Activated CD8-positive, alpha-beta T cell treated with anti-CD3 and anti-CD28 coated beads, Interleukin-2, amount 10 ng/mL, durations not matched to agents 7 days and 5 days (primary cell): Measurements from ENCODE around the gene SRC. TPM values are rescaled to one million over a fixed set of nuclear protein-coding genes. Genes with fewer than 3 reads are reported as not detected.
A peak's percentile ranks its signal among the peaks of the same experiment; 100 is the strongest.

ENCODE experiments used
- ATAC-seq: fragments of 150-1000 bp; cut with Tn5 transposase; one replicate; pipeline ENCODE4 v1.10.0; 2021; ENCODE audit warnings: moderate library complexity
- CTCF ChIA-PET: fragments of 350-600 bp; sonication (Branson Sonifier 250); formaldehyde crosslinking; loops from one replicate; lab custom pipeline; 2021; ENCODE audit warnings: antibody characterized with exemption; lab: Charles Lee
- POLR2A ChIA-PET: fragments of 350-600 bp; sonication (Branson Sonifier 250); formaldehyde crosslinking; loops from one replicate; lab custom pipeline; 2021; ENCODE audit warnings: antibody characterized with exemption; lab: Charles Lee
- DNase-seq: peaks from one replicate; pipeline ENCODE4 v3.0.0-alpha.2; 2020
- H3K27ac Mint-ChIP-seq: one replicate; pipeline ENCODE4 v1.8.0; 2021; ENCODE audit warnings: mild to moderate bottlenecking, mixed read lengths
- H3K27me3 Mint-ChIP-seq: one replicate; pipeline ENCODE4 v1.8.0; 2021; ENCODE audit warnings: low read depth, mixed read lengths
- H3K36me3 Mint-ChIP-seq: one replicate; pipeline ENCODE4 v1.8.0; 2021; ENCODE audit warnings: low read depth, mixed read lengths
- H3K4me1 Mint-ChIP-seq: one replicate; pipeline ENCODE4 v1.8.0; 2021; ENCODE audit warnings: low read depth, mixed read lengths
- H3K4me3 Mint-ChIP-seq: one replicate; pipeline ENCODE4 v1.8.0; 2021; ENCODE audit warnings: mild to moderate bottlenecking, mixed read lengths
- H3K9me3 Mint-ChIP-seq: one replicate; pipeline ENCODE4 v1.8.0; 2022; ENCODE audit warnings: mixed read lengths; ENCODE audit not compliant: insufficient read depth
- total RNA-seq, 2 experiments: library from RNA; stranded (reverse); gene quantifications; one replicate each; pipeline ENCODE4 v1.2.3, GENCODE V29; 2021

The SRC gene
- total RNA-seq, 2 experiments from 2014 or later = 3.2 to 6.5 TPM

DNA sequence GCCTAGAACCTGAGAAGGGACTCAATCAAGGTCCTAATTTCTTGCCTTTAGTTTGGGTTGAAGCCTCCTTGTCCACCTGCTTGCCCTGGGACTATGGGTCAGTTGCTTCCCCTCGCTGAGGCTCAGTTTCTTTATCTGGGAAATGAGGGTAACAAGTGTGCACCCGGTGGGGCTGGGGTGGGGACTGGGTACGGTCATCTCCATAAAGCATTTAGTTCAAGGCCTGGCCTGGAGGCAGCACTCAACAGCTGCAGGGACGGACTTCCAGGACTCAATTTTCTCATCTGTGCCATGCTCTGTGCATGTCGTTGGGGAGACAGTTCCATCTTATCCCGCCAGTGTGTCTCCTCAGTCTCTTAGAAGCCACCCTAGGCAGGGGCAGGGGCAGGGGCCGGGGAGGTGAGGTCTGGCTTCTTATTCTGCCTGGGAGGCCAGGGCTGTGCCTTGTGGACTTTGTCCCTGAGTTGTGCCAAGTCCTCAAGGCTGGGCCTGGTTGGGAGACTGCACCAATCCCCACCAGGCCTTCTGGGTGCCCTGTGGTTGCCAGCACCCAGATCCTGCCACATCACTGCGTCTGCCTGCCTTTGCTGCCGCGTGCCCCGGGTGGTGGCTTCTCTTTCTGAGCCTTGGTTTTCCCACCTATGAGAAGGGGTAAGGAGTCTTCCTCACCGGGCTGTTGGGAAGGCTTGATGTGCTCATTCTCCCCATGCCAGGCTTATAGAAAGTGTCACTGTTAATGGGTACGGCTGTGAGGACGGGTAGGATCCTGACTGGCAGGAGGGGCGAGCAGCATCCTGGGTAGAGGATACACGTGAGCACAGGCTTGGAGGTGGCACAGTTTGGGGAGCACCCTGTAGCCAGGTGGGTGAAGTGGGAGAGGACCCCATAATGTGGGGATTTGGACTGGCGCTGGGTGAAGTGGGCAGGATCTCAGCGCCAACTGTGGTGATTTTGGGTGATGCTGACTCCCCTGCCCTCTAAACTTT, 8.6 kb downstream of the SRC start:
- Mint-ChIP-seq H3K36me3 (no peaks in the 10 kb centered on the region), H3K4me3 (no peak overlapping the region), H3K9me3 (no peaks in the 10 kb centered on the region), H3K27me3 (no peaks in the 10 kb centered on the region), H3K4me1 (peaks cover 3% of the 10 kb centered on the region), H3K27ac (peak overlapping the region; percentile 50)
- ATAC-seq (no peak), DNase-seq (no peak)
- ChIA-PET POLR2A (interaction anchor here (1.2 kb wide), 1 partner anchor 9 kb away, joined by 3 read pairs; the partner anchor contains the start of gene SRC), CTCF (interaction anchor here (2.0 kb wide), 1 partner anchor 11 kb away, joined by 5 read pairs; no protein-coding TSS in a partner anchor)

- Mint-ChIP-seq H3K27ac (no peak overlapping the region), H3K4me1 (peaks cover 3% of the 10 kb centered on the region), H3K9me3 (no peaks in the 10 kb centered on the region), H3K36me3 (no peaks in the 10 kb centered on the region), H3K27me3 (no peaks in the 10 kb centered on the region), H3K4me3 (no peak overlapping the region)
- DNase-seq (no peak), ATAC-seq (no peak)
- CTCF ChIA-PET = interaction anchor here (2.0 kb wide), 1 partner anchor 12 kb away, joined by 5 read pairs; no protein-coding TSS in a partner anchor
- POLR2A ChIA-PET = interaction anchor here (0.7 to 1.2 kb wide), 2 partner anchors 10 to 164 kb away, joined by 3 read pairs; partner anchors contain the start of gene SRC
These were observed 9.6 kb downstream of the SRC start for GRCh38 chr20:37355252-37356180.

GRCh38 chr20:37356387-37356786, 10.4 kb downstream of the SRC start:
- H3K4me1 Mint-ChIP-seq = peaks cover 3% of the 10 kb centered on the region
- no peaks in the 10 kb centered on the region for H3K36me3 Mint-ChIP-seq
- ATAC-seq (no peak), DNase-seq (no peak)
- POLR2A ChIA-PET = interaction anchor here (0.6 kb wide), 1 partner anchor 1395 kb away, joined by 3 read pairs; no protein-coding TSS in a partner anchor
- H3K27me3 Mint-ChIP-seq = no peaks in the 10 kb centered on the region
- no peak overlapping the region for H3K27ac Mint-ChIP-seq
- CTCF ChIA-PET = interaction anchor here (2.0 kb wide), 1 partner anchor 13 kb away, joined by 5 read pairs; no protein-coding TSS in a partner anchor
- H3K9me3 Mint-ChIP-seq = no peaks in the 10 kb centered on the region
- H3K4me3 Mint-ChIP-seq = no peak overlapping the region

- ChIA-PET CTCF (interaction anchor here (2.0 kb wide), 1 partner anchor 13 kb away, joined by 5 read pairs; no protein-coding TSS in a partner anchor), POLR2A (no interaction called here)
- no peak for DNase-seq
- H3K4me3 Mint-ChIP-seq = no peak overlapping the region
- no peak for ATAC-seq
- H3K27me3 Mint-ChIP-seq = no peaks in the 10 kb centered on the region
- H3K9me3 Mint-ChIP-seq = no peaks in the 10 kb centered on the region
- H3K36me3 Mint-ChIP-seq = no peaks in the 10 kb centered on the region
- no peak overlapping the region for H3K27ac Mint-ChIP-seq
- H3K4me1 Mint-ChIP-seq = peaks cover 3% of the 10 kb centered on the region
These were observed 11.0 kb downstream of the SRC start for GRCh38 chr20:37356961-37357371.

GRCh38 chr20:37357481-37358365, 11.8 kb downstream of the SRC start:
- CTCF ChIA-PET = no interaction called here
- Mint-ChIP-seq H3K9me3 (no peaks in the 10 kb centered on the region), H3K27ac (no peak overlapping the region), H3K36me3 (no peaks in the 10 kb centered on the region), H3K4me3 (no peak overlapping the region), H3K4me1 (peaks cover 3% of the 10 kb centered on the region), H3K27me3 (no peaks in the 10 kb centered on the region)
- POLR2A ChIA-PET = no interaction called here
- no peak for DNase-seq
- no peak for ATAC-seq

GRCh38 chr20:37358366-37359150, 12.6 kb downstream of the SRC start:
- DNase-seq = no peak
- Mint-ChIP-seq H3K4me3 (no peak overlapping the region), H3K4me1 (peaks cover 3% of the 10 kb centered on the region), H3K27me3 (no peaks in the 10 kb centered on the region), H3K27ac (no peak overlapping the region), H3K9me3 (no peaks in the 10 kb centered on the region), H3K36me3 (no peaks in the 10 kb centered on the region)
- no peak for ATAC-seq
- CTCF ChIA-PET = interaction anchor here (1.0 kb wide), 1 partner anchor 82 kb away, joined by 3 read pairs; no protein-coding TSS in a partner anchor
- POLR2A ChIA-PET = no interaction called here

- H3K27ac Mint-ChIP-seq = no peak overlapping the region
- DNase-seq = no peak
- H3K36me3 Mint-ChIP-seq = no peaks in the 10 kb centered on the region
- no peak overlapping the region for H3K4me3 Mint-ChIP-seq
- POLR2A ChIA-PET = no interaction called here
- ATAC-seq = no peak
- peaks cover 3% of the 10 kb centered on the region for H3K4me1 Mint-ChIP-seq
- CTCF ChIA-PET = interaction anchor here (1.0 kb wide), 1 partner anchor 82 kb away, joined by 3 read pairs; no protein-coding TSS in a partner anchor
- no peaks in the 10 kb centered on the region for H3K27me3 Mint-ChIP-seq
- no peaks in the 10 kb centered on the region for H3K9me3 Mint-ChIP-seq
These were observed 13.4 kb downstream of the SRC start for GRCh38 chr20:37359331-37359730.

DNA sequence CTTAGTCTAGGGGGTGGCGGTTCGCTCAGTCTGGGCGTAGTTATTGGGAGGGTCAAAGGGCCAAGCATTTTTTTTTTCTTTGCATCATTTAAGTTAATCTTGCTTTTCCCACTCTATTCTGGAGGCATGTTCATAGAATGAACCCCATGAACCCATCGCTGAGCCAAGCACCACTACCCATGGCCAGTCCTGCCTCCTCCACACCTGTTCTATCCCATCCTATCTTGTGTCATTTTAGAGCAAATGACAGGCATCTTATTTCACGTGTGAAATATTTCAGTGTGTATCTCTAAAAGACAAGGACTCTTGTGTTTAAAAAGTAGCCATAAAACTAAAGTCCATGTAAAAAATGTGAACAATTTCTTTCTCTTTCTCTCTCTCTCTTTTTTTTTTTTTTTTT, 13.9 kb downstream of the SRC start:
- Mint-ChIP-seq H3K27me3 (no peaks in the 10 kb centered on the region), H3K27ac (peak overlapping the region; percentile 9), H3K36me3 (no peaks in the 10 kb centered on the region), H3K9me3 (no peaks in the 10 kb centered on the region), H3K4me1 (peaks cover 3% of the 10 kb centered on the region), H3K4me3 (no peak overlapping the region)
- ATAC-seq = no peak
- ChIA-PET CTCF (interaction anchor here (1.0 kb wide), 1 partner anchor 83 kb away, joined by 3 read pairs; no protein-coding TSS in a partner anchor), POLR2A (no interaction called here)
- DNase-seq = no peak

GRCh38 chr20:37360391-37361115, 14.6 kb downstream of the SRC start:
- no peaks in the 10 kb centered on the region for H3K9me3 Mint-ChIP-seq
- DNase-seq = no peak
- H3K4me1 Mint-ChIP-seq = peaks cover 3% of the 10 kb centered on the region
- H3K36me3 Mint-ChIP-seq = no peaks in the 10 kb centered on the region
- H3K27ac Mint-ChIP-seq = no peak overlapping the region
- no peak for ATAC-seq
- no peak overlapping the region for H3K4me3 Mint-ChIP-seq
- no peaks in the 10 kb centered on the region for H3K27me3 Mint-ChIP-seq
- CTCF ChIA-PET = no interaction called here
- POLR2A ChIA-PET = no interaction called here

DNA sequence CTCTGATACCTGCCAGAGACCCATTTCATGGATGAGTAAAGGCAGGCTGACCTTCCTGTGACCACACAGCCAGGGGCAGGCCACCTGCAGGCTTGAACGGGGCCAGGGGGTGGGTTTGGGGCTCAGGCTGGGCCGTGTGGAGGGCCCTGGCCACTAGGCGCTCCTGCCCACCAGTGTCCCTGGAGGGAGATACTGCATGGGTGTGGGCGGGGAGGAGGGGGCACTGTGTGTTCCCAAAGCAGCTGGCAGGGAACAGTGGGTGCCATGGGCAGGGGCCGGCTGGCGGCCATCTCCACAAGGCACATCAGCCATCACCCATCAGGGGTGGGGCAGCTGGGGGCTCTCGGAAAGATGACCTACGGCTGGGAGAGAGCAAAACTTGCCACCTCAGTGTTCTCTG, 15.4 kb downstream of the SRC start:
- no peak for DNase-seq
- H3K36me3 Mint-ChIP-seq = no peaks in the 10 kb centered on the region

More for the DNA sequence above, 15.4 kb downstream of the SRC start:
- Mint-ChIP-seq H3K4me1 (no peaks in the 10 kb centered on the region), H3K27me3 (no peaks in the 10 kb centered on the region), H3K27ac (no peak overlapping the region), H3K9me3 (no peaks in the 10 kb centered on the region), H3K4me3 (no peak overlapping the region)
- no peak for ATAC-seq
- ChIA-PET CTCF (no interaction called here), POLR2A (no interaction called here)
